KMS-11 (cell line): ENCODE measurements around the gene CCDC73.

Source experiments
- H2AFZ ChIP-seq: fragments of 200-600 bp; sonication (generic); 2 replicates; pipeline ENCODE4 v1.6.1; 2016; ENCODE audit warnings: antibody characterized with exemption, mixed run types, low read depth
- H3K27ac ChIP-seq: fragments of 200-600 bp; sonication (generic); 2 replicates; pipeline ENCODE4 v1.6.1; 2016; ENCODE audit warnings: mild to moderate bottlenecking, mixed run types
- H3K27me3 ChIP-seq: fragments of 200-600 bp; sonication (generic); 2 replicates; pipeline ENCODE4 v1.6.1; 2017; ENCODE audit warnings: mild to moderate bottlenecking, low read depth, mixed run types, moderate library complexity; ENCODE audit not compliant: insufficient read depth
- H3K36me3 ChIP-seq: fragments of 200-600 bp; sonication (generic); 2 replicates; pipeline ENCODE4 v1.6.1; 2017; ENCODE audit warnings: mild to moderate bottlenecking, mixed run types; ENCODE audit not compliant: insufficient read depth
- H3K4me1 ChIP-seq: fragments of 200-600 bp; sonication (generic); 2 replicates; pipeline ENCODE4 v1.6.1; 2016; ENCODE audit warnings: mild to moderate bottlenecking, low read depth, mixed run types; ENCODE audit not compliant: poor library complexity, severe bottlenecking
- H3K4me2 ChIP-seq: fragments of 200-600 bp; sonication (generic); 2 replicates; pipeline ENCODE4 v1.7.0; 2016; ENCODE audit warnings: mild to moderate bottlenecking, mixed run types
- H3K4me3 ChIP-seq: fragments of 200-600 bp; sonication (generic); IDR thresholded peaks from 2 replicates; pipeline ENCODE4 v1.6.1; 2017; ENCODE audit warnings: low read depth, low read length, mixed read lengths; ENCODE audit not compliant: insufficient read depth
- H3K79me2 ChIP-seq: fragments of 200-600 bp; sonication (generic); 2 replicates; pipeline ENCODE4 v1.6.1; 2016; ENCODE audit warnings: low read depth, mixed run types; ENCODE audit not compliant: insufficient read depth
- H3K9ac ChIP-seq: fragments of 200-600 bp; sonication (generic); 2 replicates; pipeline ENCODE4 v1.6.1; 2016; ENCODE audit warnings: mild to moderate bottlenecking, mixed run types
- H4K20me1 ChIP-seq: fragments of 200-600 bp; sonication (generic); 2 replicates; pipeline ENCODE4 v1.6.1; 2016; ENCODE audit warnings: mild to moderate bottlenecking, mixed run types; ENCODE audit not compliant: insufficient read depth
- TF ChIP-seq, protein P1 (sequence below): fragments of 200-600 bp; sonication (generic); conservative IDR thresholded peaks from 2 replicates; pipeline ENCODE4 v1.6.1; 2017; ENCODE audit warnings: low read depth, mild to moderate bottlenecking, antibody characterized with exemption, low read length, moderate library complexity, mixed read lengths

CCDC73 gene

DNA sequence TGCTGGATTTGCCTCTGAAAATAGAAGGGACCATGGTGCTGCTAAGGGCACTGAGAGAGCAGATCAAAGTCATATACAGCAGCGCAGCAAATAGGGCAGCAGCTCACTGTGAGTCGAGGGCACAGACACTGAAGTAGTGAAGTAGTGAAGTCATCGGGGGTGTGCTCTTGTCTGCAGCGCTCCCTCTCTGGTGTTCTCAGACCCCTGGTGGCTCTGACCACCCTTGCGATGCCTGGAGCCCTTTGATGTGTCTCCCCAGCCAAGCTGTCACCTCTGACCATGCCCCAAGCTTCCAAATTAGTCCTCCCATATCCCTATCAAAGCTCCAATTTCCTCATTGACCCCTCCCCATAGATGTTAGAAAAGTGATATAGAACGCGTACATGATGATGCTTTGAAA lies 238.6 kb downstream of the CCDC73 start:
- H3K4me2 ChIP-seq = no peak overlapping the region
- TF ChIP-seq, protein P1, sequence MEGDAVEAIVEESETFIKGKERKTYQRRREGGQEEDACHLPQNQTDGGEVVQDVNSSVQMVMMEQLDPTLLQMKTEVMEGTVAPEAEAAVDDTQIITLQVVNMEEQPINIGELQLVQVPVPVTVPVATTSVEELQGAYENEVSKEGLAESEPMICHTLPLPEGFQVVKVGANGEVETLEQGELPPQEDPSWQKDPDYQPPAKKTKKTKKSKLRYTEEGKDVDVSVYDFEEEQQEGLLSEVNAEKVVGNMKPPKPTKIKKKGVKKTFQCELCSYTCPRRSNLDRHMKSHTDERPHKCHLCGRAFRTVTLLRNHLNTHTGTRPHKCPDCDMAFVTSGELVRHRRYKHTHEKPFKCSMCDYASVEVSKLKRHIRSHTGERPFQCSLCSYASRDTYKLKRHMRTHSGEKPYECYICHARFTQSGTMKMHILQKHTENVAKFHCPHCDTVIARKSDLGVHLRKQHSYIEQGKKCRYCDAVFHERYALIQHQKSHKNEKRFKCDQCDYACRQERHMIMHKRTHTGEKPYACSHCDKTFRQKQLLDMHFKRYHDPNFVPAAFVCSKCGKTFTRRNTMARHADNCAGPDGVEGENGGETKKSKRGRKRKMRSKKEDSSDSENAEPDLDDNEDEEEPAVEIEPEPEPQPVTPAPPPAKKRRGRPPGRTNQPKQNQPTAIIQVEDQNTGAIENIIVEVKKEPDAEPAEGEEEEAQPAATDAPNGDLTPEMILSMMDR = no peak
- no peaks in the 10 kb centered on the region for H4K20me1 ChIP-seq
- H2AFZ ChIP-seq = no peak overlapping the region
- no peaks in the 10 kb centered on the region for H3K79me2 ChIP-seq
- no peak overlapping the region for H3K9ac ChIP-seq
- no peak overlapping the region for H3K4me3 ChIP-seq
- no peak overlapping the region for H3K27ac ChIP-seq
- H3K4me1 ChIP-seq = no peaks in the 10 kb centered on the region
- H3K36me3 ChIP-seq = no peaks in the 10 kb centered on the region
- H3K27me3 ChIP-seq = no peaks in the 10 kb centered on the region

DNA sequence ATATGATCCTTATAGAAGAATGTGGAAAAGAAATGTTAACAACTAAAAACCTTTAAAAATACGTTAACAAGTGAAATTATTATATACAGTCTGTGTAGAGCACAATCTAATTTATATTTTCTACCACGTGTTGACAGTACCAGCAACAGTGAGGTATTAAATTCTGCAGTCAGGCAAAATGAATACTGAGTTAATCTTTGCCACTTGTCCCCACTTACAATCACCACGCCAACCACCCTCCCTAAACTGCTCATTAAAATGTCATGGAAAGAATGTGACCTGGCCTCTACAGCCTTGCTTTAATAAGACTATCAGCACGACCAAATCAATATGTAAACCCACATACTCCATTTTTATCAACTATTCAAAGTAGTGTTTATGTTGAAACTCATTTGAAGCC lies 239.4 kb downstream of the CCDC73 start:
- H3K36me3 ChIP-seq = no peaks in the 10 kb centered on the region
- H3K4me3 ChIP-seq = no peak overlapping the region
- H3K79me2 ChIP-seq = no peaks in the 10 kb centered on the region
- TF ChIP-seq, protein P1 = no peak
- no peak overlapping the region for H2AFZ ChIP-seq
- H3K27ac ChIP-seq = no peak overlapping the region
- H3K4me2 ChIP-seq = no peak overlapping the region
- no peaks in the 10 kb centered on the region for H3K27me3 ChIP-seq
- no peaks in the 10 kb centered on the region for H4K20me1 ChIP-seq
- no peaks in the 10 kb centered on the region for H3K4me1 ChIP-seq
- H3K9ac ChIP-seq = no peak overlapping the region
